Ovary (tissue), 9 donors: ENCODE results near the gene RGS6. TPM values are rescaled to one million over a fixed set of nuclear protein-coding genes. Genes with fewer than 3 reads are reported as not detected.

Source experiments
- DNase-seq, 5 donors: peaks; one replicate each; pipeline ENCODE4 v3.0.0-alpha.2; 2019 to 2020
- H3K27ac ChIP-seq, 2 donors: fragments of 200-600 bp; one replicate each; pipeline versions ENCODE4 v1.5.1 to v1.8.0; 2019 to 2022
- H3K27me3 ChIP-seq: fragments of 200-600 bp; one replicate; pipeline ENCODE4 v1.8.0; 2022
- H3K36me3 ChIP-seq: fragments of 200-600 bp; sonication (generic); one replicate; pipeline ENCODE4 v1.5.1; 2019
- H3K4me1 ChIP-seq: one replicate; pipeline ENCODE4 v1.8.1; 2013; ENCODE audit warnings: mild to moderate bottlenecking, moderate library complexity; ENCODE audit not compliant: insufficient read depth
- H3K4me3 ChIP-seq: fragments of 200-600 bp; sonication (generic); one replicate; pipeline ENCODE4 v1.5.1; 2017
- H3K9me3 ChIP-seq, 2 donors: fragments of 200-600 bp in 1 of 2; sonication (generic) in 1 of 2; one replicate each; pipeline versions ENCODE4 v1.5.1 to v1.8.1; 2013 to 2019; ENCODE audit warnings: mild to moderate bottlenecking in 1 of 2, moderate library complexity in 1 of 2
- EP300 ChIP-seq: sonication (generic); formaldehyde crosslinking; IDR thresholded peaks from one replicate; pipeline ENCODE4 v1.6.1; 2017; ENCODE audit warnings: antibody characterized with exemption
- POLR2A ChIP-seq: fragments of 450-650 bp; IDR thresholded peaks from one replicate; pipeline ENCODE4 v1.6.1; 2017; ENCODE audit warnings: antibody characterized with exemption, mild to moderate bottlenecking, moderate library complexity
- whole genome bisulfite sequencing, 3 donors: extraction: QIAGEN DNeasy Blood & Tissue Kit in 1 of 3; methylation state at CpG; one replicate each; pipeline versions ENCODE4 v1.1.5 to v1.1.7; 2013 to 2017; 5-methylcytosine and 5-hydroxymethylcytosine counted together
- intact Hi-C, 4 donors: fragments of 100-400 bp; cut with DNase I; formaldehyde crosslinking; loops; one replicate each; pipeline versions ENCODE4 v1.11.0 to v1.15.1; 2022 to 2023
- polyA plus RNA-seq, 2 donors: library from polyadenylated mRNA; stranded (reverse); fragments of 200-250 nt in 1 of 2; fragments of 350-450 nt in 1 of 2; fragmentation: Illumina TruSeq in 1 of 2; extraction: RNeasy Lipid Tissue Mini Kit (QIAGEN cat#74804) in 1 of 2; gene quantifications; one replicate each; pipeline ENCODE4 v1.2.3, GENCODE V29; 2013 to 2014
- total RNA-seq, 7 donors: library from RNA; depleted of rRNA in 2 of 7; stranded (reverse); fragments of >200 nt in 2 of 7; fragmentation: NEBNext Ultra II Directional in 3 of 7; extraction: Animal tissue kit (Norgen Biotek cat#: 25700) in 3 of 7; gene quantifications; one replicate each; pipeline versions ENCODE4 v1.1.0 to v1.2.4, GENCODE V29; 2016 to 2023
- TF ChIP-seq, protein P1 (sequence below), 3 donors: fragments of 450-650 bp in 2 of 3; fragments of 200-600 bp in 1 of 3; IDR thresholded peaks; one replicate each; pipeline versions ENCODE4 v1.5.1 to v1.8.0; 2016 to 2022; ENCODE audit warnings: antibody characterized with exemption in 3 of 3, mild to moderate bottlenecking in 1 of 3
- donor health status: DM: no; HTN: no; CAD: no; lungs with moderate emphysema.
- donor health status: DM: no; HTN: no; CAD: no.
- donor health status: Bipolar disorder and iron deficiency.
- donor health status: DM: yes; HTN: yes; CAD: no.
- donor health status: DM: no; HTN: no; CAD: no.
- donor health status: DM: yes; HTN: yes; CAD: no.

Gene RGS6
- total and polyA plus RNA-seq, 9 donors, result 0.53 to 6.9 (median 1.1) TPM

GRCh38 chr14:72237722-72238666 is 305.8 kb downstream of the RGS6 start:
- H3K9me3 ChIP-seq, result no peaks in the 10 kb centered on the region
- H3K4me1 ChIP-seq, result no peaks in the 10 kb centered on the region
- no peak overlapping the region for H3K4me3 ChIP-seq
- intact Hi-C loops, result no loop called here
- TF ChIP-seq POLR2A (no peak), EP300 (no peak)
- TF ChIP-seq, protein P1, sequence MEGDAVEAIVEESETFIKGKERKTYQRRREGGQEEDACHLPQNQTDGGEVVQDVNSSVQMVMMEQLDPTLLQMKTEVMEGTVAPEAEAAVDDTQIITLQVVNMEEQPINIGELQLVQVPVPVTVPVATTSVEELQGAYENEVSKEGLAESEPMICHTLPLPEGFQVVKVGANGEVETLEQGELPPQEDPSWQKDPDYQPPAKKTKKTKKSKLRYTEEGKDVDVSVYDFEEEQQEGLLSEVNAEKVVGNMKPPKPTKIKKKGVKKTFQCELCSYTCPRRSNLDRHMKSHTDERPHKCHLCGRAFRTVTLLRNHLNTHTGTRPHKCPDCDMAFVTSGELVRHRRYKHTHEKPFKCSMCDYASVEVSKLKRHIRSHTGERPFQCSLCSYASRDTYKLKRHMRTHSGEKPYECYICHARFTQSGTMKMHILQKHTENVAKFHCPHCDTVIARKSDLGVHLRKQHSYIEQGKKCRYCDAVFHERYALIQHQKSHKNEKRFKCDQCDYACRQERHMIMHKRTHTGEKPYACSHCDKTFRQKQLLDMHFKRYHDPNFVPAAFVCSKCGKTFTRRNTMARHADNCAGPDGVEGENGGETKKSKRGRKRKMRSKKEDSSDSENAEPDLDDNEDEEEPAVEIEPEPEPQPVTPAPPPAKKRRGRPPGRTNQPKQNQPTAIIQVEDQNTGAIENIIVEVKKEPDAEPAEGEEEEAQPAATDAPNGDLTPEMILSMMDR (IDR thresholded peaks at IDR 0.05), result no peak
- H3K36me3 ChIP-seq, result no peaks in the 10 kb centered on the region
- DNase-seq, result no peak
- H3K27me3 ChIP-seq, result no peaks in the 10 kb centered on the region
- no peak overlapping the region for H3K27ac ChIP-seq
- WGBS, 3 donors, result 79 to 86% (median 82%) methylated on average over 14 of the region's 14 CpGs

DNA sequence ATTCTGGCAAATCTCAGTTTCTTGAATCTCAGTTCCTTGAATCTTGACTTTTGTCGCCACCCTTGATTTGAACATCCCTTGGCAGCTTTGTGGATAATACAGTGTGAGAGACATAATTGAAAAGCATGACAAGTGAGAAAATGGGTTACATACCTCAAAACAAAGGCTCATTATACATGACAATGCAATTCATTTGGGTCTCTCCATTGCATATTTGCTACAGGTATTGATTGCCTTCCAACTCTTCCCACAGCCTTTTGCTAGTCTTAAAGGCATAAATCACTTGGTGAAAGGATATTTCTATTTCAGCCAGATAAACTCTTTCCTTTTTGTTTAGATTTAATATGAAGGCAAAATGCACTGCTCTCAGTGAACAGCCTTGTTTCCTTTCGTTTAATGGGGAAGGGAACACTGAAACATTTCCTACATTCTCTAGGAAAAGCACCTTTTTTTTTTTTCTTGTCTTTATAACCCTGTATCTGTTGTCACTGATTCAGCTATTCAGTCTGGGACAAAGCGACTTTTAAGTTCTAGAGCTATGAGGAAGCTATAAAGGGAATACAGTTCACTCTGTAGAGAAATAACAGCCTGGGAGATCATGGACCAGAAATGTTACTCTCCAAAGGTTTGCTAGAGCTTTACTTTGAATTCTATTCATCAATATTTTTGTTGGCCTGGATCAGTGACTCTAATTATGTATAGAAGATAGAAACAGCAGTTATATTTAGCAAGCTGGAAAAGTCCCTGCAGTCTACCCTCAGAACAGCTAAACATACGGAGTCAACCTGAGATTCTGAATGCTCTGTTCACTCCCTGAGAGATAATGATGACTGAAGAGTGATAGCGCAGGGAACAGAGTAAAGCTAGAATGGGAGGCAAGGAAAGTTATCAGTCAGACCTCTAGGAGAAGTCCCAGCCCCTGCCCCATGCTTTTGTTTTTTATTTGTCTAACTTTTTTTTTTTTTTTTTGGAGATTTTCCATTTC is 311.4 kb downstream of the RGS6 start:
- Histone ChIP-seq H3K4me3 (no peak overlapping the region), H3K9me3 (no peaks in the 10 kb centered on the region), H3K4me1 (no peaks in the 10 kb centered on the region), H3K27me3 (no peaks in the 10 kb centered on the region), H3K36me3 (no peaks in the 10 kb centered on the region), H3K27ac (no peak overlapping the region)
- TF ChIP-seq POLR2A (no peak), EP300 (no peak)
- TF ChIP-seq, protein P1 (IDR thresholded peaks at IDR 0.05), result no peak
- intact Hi-C loops, result no loop called here
- DNase-seq, result no peak
- WGBS, 3 donors, result 26 to 27% (median 27%) methylated on average over 5 of the region's 5 CpGs

- intact Hi-C loops, result no loop called here
- Histone ChIP-seq H3K4me1 (no peaks in the 10 kb centered on the region), H3K27me3 (no peaks in the 10 kb centered on the region), H3K9me3 (no peaks in the 10 kb centered on the region), H3K36me3 (no peaks in the 10 kb centered on the region), H3K27ac (no peak overlapping the region), H3K4me3 (no peak overlapping the region)
- no peak for TF ChIP-seq POLR2A
- TF ChIP-seq, protein P1 (IDR thresholded peaks at IDR 0.05), result no peak
- TF ChIP-seq EP300, result no peak
- DNase-seq, result no peak
- 34% methylated on average over 1 of the region's 1 CpG for WGBS, 3 donors
These were observed 315.8 kb downstream of the RGS6 start for GRCh38 chr14:72247896-72248465.

DNA sequence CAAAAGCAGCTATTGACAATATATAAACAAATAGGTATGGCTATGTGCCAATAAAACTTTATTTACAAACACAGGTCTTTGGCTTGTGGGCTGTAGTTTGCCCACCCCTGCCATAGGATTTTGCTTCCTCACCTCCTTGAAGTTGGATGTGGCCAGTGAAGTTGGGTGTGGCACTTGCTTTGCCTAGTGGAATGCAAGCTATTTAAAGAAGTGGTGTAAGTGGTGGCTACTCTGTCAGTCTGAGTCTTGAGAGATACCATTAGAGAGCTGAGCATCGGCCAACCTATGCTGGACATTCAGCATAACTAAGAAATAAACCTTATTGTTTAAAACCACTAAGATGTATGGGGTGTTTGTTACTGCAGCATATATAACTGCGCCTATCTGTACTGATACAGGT is 321.3 kb downstream of the RGS6 start:
- intact Hi-C loops, result no loop called here
- WGBS, 3 donors, result 88 to 93% (median 91%) methylated on average over 2 of the region's 2 CpGs
- TF ChIP-seq POLR2A (no peak), EP300 (no peak)
- TF ChIP-seq, protein P1 (IDR thresholded peaks at IDR 0.05), result no peak
- H3K4me1 ChIP-seq, result no peaks in the 10 kb centered on the region
- H3K9me3 ChIP-seq, result no peaks in the 10 kb centered on the region
- H3K27me3 ChIP-seq, result no peaks in the 10 kb centered on the region
- no peak for DNase-seq
- H3K4me3 ChIP-seq, result no peak overlapping the region
- H3K36me3 ChIP-seq, result no peaks in the 10 kb centered on the region
- H3K27ac ChIP-seq, result no peak overlapping the region
